Activated naive CD8-positive, alpha-beta T cell (primary cell): ENCODE measurements around the gene BCAS3.
"Not testable (repeated sequence)": the region's sequence is repeated elsewhere in the genome, so short reads cannot be mapped to it uniquely, and the experiment has no call there.

Source experiments
- H3K27ac Mint-ChIP-seq: one replicate; pipeline ENCODE4 v1.8.0; 2021; ENCODE audit warnings: mixed read lengths
- H3K27me3 Mint-ChIP-seq: one replicate; pipeline ENCODE4 v1.8.0; 2021; ENCODE audit warnings: mixed read lengths
- H3K36me3 Mint-ChIP-seq: one replicate; pipeline ENCODE4 v1.8.0; 2021; ENCODE audit warnings: mixed read lengths
- H3K4me1 Mint-ChIP-seq: one replicate; pipeline ENCODE4 v1.8.0; 2021; ENCODE audit warnings: low read depth, mixed read lengths
- H3K4me3 Mint-ChIP-seq: one replicate; pipeline ENCODE4 v1.8.0; 2021; ENCODE audit warnings: mild to moderate bottlenecking, mixed read lengths
- H3K9me3 Mint-ChIP-seq: one replicate; pipeline ENCODE4 v1.8.0; 2021; ENCODE audit warnings: low read depth, mixed read lengths

Gene BCAS3

DNA sequence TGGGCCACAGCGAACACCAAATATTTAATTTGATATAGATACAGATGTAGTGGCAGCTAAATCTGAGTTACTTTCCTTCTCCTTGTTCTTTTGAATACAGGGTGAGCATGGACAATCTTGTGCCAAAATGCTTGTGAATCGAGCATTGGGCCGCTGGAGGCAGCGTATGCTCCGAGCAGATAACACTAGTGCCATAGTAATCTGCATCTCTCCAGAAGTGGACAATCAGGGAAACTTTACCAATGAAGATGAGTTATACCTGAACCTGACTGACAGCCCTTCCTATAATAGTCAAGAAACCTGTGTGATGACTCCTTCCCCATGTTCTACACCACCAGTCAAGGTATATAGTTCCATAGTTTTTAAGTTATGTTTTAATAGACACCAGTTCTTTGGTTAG is 21.2 kb upstream of the BCAS3 start:
- Mint-ChIP-seq H3K9me3 (no peaks in the 10 kb centered on the region), H3K4me3 (no peak overlapping the region), H3K36me3 (no peaks in the 10 kb centered on the region), H3K27ac (no peak overlapping the region), H3K27me3 (no peaks in the 10 kb centered on the region), H3K4me1 (peaks cover 22% of the 10 kb centered on the region)

DNA sequence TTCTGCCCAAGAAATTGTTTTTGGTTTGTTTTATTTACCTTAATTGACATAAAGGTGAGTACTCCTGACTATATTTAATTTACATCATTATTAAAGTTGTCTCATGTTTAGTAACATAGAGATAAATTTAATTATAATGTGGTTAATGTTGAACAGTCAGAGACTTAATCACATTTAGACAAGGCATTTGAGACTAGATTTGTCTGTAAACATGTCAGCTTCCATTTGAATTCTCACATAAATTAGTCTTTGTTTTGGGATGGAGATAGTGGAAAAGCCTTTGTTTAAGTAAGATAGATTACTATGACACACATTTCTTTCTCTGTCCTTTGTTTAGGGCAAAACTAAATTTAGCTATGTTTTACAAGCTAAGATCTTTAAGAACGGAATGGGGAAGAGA is 18.5 kb upstream of the BCAS3 start:
- no peaks in the 10 kb centered on the region for H3K9me3 Mint-ChIP-seq
- H3K36me3 Mint-ChIP-seq, result no peaks in the 10 kb centered on the region
- H3K27me3 Mint-ChIP-seq, result no peaks in the 10 kb centered on the region
- peaks cover 3% of the 10 kb centered on the region for H3K4me1 Mint-ChIP-seq
- H3K4me3 Mint-ChIP-seq, result no peak overlapping the region
- no peak overlapping the region for H3K27ac Mint-ChIP-seq

DNA sequence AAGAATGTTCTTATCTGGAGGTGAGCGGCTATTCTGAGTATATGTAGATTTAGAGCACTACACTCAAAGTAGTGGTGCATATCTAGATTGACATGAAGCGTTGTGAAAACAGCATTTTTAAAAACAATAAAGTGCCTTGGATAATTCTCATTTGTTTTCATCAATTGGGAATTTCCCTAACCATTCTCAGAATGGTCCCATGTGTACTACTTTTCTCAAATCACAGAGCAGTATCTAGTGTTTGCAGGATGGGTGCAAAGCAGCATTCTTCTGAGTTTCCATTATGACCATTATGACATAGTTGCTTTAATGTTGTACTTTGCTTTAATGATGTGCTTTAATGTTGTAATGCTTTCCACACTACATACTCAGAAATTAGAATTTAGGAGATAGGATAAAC is 16.2 kb upstream of the BCAS3 start:
- peaks cover 5% of the 10 kb centered on the region for H3K36me3 Mint-ChIP-seq
- no peak overlapping the region for H3K27ac Mint-ChIP-seq
- H3K27me3 Mint-ChIP-seq, result no peaks in the 10 kb centered on the region
- no peak overlapping the region for H3K4me3 Mint-ChIP-seq
- no peaks in the 10 kb centered on the region for H3K9me3 Mint-ChIP-seq
- H3K4me1 Mint-ChIP-seq, result no peaks in the 10 kb centered on the region

DNA sequence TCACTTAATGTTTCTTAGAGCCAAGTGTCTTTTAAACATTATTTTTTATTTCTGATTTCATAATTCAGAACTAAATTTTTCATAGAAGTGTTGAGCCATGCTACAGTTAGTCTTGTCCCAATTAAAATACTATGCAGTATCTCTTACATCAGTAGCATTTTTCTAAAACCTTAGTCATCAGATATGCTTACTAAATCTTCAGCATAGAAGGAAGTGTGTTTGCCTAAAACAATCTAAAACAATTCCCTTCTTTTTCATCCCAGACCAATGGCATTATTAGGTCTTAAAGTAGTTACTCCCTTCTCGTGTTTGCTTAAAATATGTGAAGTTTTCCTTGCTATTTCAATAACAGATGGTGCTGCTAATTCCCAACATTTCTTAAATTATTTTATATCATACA is 13.6 kb upstream of the BCAS3 start:
- Mint-ChIP-seq H3K4me3 (no peak overlapping the region), H3K27ac (no peak overlapping the region), H3K36me3 (peaks cover 5% of the 10 kb centered on the region), H3K4me1 (no peaks in the 10 kb centered on the region), H3K27me3 (no peaks in the 10 kb centered on the region), H3K9me3 (no peaks in the 10 kb centered on the region)

DNA sequence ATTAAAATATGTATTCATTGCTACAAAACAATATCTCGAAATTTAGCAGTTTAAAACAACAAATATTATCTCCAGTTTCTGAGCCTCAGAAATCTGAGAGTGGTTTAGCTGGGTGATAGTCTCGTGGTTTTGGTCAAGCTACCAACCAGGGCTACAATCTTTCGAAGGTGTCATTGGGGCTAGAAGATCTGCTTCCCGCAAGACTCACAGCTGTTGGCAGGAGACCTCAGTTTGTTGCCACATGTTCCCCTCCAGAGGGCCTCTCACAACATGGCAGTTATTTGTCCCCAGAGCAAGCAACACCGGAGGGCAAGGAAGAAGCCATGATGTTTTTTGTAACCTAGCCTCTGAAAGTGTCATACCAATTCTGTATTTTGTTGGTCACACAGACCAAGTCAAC is 12.0 kb upstream of the BCAS3 start:
- H3K36me3 Mint-ChIP-seq, result peaks cover 5% of the 10 kb centered on the region

DNA sequence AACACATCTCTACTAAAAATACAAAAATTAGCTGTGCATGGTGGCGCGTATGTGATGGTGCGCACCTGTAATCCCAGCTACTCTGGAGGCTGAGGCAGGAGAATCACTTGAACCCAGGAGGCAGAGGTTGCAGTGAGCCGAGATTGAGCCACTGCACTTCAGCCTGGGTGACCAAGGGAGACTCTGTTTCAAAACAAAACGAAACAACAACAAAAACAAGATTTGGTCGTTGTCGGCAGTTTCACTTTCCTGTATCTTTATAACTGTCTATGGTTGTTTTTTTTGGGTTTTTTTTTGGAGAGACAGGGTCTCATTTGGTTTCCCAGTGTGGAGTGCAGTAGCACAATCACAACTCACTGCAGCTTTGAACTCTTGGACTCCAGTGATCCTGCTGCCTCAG is 8.9 kb upstream of the BCAS3 start:
- H3K36me3 Mint-ChIP-seq, H3K27me3 Mint-ChIP-seq, H3K4me3 Mint-ChIP-seq, H3K4me1 Mint-ChIP-seq, H3K27ac Mint-ChIP-seq, H3K9me3 Mint-ChIP-seq: not testable (repeated sequence)

More for the DNA sequence above, 12.0 kb upstream of the BCAS3 start:
- H3K4me3 Mint-ChIP-seq, result no peak overlapping the region
- H3K27ac Mint-ChIP-seq, result no peak overlapping the region
- H3K9me3 Mint-ChIP-seq, result no peaks in the 10 kb centered on the region
- no peaks in the 10 kb centered on the region for H3K4me1 Mint-ChIP-seq
- no peaks in the 10 kb centered on the region for H3K27me3 Mint-ChIP-seq

DNA sequence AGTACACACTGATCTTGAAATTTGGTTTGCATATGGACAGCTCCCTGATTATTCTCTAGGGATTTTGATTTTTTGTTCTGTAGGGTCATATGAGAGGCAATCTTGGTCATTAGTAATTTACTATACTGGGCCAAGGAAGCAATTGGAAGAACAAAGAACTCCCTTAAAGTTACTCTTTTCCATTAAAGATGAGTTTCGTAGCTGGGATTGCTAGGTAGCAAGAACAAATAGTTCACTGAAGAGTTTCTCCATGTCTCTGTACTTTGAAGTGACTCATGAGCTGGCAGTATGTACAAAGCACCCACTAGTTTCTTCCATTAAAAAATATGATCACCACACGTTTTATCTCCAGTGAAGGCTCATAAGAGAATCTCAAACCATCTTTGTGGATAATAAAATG is 6.2 kb upstream of the BCAS3 start:
- Mint-ChIP-seq H3K36me3 (no peaks in the 10 kb centered on the region), H3K4me3 (no peak overlapping the region), H3K4me1 (no peaks in the 10 kb centered on the region), H3K27me3 (no peaks in the 10 kb centered on the region), H3K27ac (no peak overlapping the region), H3K9me3 (no peaks in the 10 kb centered on the region)

DNA sequence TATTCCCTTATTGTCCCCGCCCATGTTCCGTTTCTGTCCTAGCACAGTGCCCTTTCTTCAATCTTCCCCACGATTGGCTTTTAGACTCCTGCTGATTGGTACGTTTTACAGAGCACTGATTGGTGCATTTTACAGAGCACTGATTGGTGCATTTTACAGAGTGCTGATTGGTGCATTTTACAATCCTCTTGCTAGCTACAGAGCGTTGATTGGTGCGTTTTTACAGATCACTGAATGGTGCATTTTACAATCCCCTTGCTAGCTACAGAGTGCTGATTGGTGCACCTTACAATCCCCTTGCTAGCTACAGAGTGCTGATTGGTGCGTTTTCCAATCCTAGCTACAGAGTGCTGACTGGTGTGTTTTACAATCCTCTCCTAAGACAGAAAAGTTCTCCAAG is 3.0 kb upstream of the BCAS3 start:
- not testable (repeated sequence) for H3K27ac Mint-ChIP-seq, H3K36me3 Mint-ChIP-seq, H3K27me3 Mint-ChIP-seq, H3K9me3 Mint-ChIP-seq, H3K4me3 Mint-ChIP-seq
- peaks cover 21% of the 10 kb centered on the region for H3K4me1 Mint-ChIP-seq

DNA sequence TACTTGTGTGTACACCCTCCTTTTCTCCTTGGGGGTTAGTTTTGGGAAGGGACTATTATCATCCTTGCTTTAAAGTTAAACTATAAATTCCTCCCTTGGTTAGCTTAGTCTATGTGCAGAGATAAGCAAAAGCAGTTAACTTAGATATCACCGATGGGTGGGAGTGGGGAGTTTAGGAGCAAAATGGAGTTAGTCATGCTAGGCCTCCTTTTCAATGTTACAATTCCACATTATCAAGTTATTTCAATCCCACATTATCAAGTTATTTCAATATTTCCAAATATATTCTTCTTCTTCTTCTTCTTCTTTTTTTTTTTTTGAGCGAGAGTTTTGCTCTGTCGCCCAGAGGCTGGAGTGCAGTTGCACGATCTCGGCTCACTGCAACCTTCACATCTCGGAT is 1.7 kb upstream of the BCAS3 start:
- peaks cover 21% of the 10 kb centered on the region for H3K4me1 Mint-ChIP-seq
- no peak overlapping the region for H3K27ac Mint-ChIP-seq
- H3K4me3 Mint-ChIP-seq, result peak overlapping the region; percentile 51
- no peaks in the 10 kb centered on the region for H3K27me3 Mint-ChIP-seq
- no peaks in the 10 kb centered on the region for H3K9me3 Mint-ChIP-seq
- H3K36me3 Mint-ChIP-seq, result peaks cover 7% of the 10 kb centered on the region

DNA sequence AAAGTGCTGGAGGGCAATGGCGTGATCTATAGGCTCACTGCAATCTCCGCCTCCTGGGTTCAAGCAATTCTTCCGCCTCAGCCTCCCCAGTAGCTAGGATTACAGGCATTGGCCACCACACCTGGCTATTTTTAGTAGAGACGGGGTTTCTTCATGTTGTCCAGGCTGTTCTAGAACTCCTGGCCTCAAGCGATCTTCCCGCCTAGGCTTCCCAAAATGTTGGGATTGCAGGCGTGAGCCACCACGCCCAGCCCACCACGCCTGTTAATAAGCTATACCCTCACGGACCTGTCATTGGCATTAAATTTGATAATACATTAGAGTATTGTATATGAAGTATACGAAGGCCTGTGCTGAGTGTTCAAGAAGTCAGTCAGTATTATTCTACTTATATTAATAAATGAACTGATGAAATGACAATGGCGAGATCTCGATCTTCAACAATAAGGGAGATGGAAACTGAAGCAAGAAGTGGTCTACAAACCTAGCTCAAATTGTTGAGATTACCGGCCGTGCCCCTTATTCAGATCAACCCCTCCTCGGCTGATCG is 818 bp upstream of the BCAS3 start:
- Mint-ChIP-seq H3K27me3 (no peaks in the 10 kb centered on the region), H3K4me1 (peaks cover 21% of the 10 kb centered on the region), H3K27ac (peak overlapping the region; percentile 88), H3K9me3 (no peaks in the 10 kb centered on the region), H3K36me3 (peaks cover 7% of the 10 kb centered on the region), H3K4me3 (peak overlapping the region; percentile 94)

DNA sequence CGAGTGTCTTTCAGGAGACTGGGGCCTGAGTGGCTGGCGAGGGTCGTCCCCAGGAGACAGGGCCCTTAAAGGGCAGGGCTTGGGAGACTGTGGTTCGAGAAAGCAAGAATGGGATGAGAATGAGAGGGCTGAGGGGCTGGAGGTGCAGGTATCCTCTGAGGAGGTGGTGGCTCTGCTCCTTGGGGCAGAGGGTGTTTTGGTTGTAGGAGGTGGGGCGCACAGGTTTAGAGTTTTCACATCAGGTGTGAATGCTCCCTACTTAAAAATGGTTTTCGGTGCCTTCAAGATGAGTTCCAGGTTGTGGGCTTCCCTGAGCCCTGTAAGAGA is 430 bp downstream of the BCAS3 start:
- Mint-ChIP-seq H3K4me1 (peaks cover 21% of the 10 kb centered on the region), H3K4me3 (peak overlapping the region; percentile 94), H3K36me3 (peaks cover 7% of the 10 kb centered on the region), H3K27me3 (no peaks in the 10 kb centered on the region), H3K9me3 (no peaks in the 10 kb centered on the region), H3K27ac (peak overlapping the region; percentile 88)

DNA sequence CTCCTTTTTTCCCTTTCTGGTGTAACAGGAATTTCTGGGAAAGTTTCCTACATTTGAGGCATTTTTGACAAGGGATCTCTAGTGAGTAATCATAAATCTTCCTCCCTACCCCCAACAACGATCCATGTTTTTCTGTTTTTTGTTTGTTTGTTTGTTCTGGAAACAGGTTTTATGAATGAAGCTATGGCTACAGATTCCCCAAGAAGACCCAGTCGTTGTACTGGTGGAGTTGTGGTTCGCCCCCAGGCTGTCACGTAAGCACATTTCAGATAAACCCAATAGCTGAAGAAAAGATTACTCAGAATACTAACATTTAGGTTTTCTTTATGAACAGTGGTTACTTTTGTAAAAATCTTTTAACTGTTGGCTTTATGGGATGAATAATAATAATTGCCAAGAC is 1.6 kb downstream of the BCAS3 start:
- H3K4me3 Mint-ChIP-seq, result peak overlapping the region; percentile 44
- no peaks in the 10 kb centered on the region for H3K27me3 Mint-ChIP-seq
- H3K36me3 Mint-ChIP-seq, result peaks cover 7% of the 10 kb centered on the region
- peaks cover 21% of the 10 kb centered on the region for H3K4me1 Mint-ChIP-seq
- H3K27ac Mint-ChIP-seq, result no peak overlapping the region
- H3K9me3 Mint-ChIP-seq, result no peaks in the 10 kb centered on the region

DNA sequence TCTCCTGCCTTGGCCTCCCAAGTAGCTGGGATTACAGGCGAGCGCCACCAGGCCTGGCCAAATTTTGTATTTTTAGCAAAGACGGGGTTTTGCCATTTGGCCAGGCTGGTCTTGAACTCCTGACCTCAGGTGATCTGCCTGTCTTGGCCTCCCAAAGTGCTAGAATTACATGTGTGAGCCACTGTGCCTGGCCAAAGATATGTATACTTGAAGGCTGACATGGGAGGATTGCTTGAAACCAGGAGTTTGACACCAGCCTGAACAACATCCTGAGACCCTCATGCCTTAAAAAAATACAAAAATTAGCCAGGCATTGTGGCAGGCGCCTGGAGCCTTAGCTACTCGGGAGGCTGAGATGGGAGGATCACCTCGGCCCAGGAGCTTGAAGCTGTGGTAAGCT is 3.1 kb downstream of the BCAS3 start:
- no peak overlapping the region for H3K4me3 Mint-ChIP-seq
- no peaks in the 10 kb centered on the region for H3K9me3 Mint-ChIP-seq
- H3K27ac Mint-ChIP-seq, result no peak overlapping the region
- H3K36me3 Mint-ChIP-seq, result peaks cover 14% of the 10 kb centered on the region
- no peaks in the 10 kb centered on the region for H3K27me3 Mint-ChIP-seq
- H3K4me1 Mint-ChIP-seq, result peaks cover 21% of the 10 kb centered on the region

DNA sequence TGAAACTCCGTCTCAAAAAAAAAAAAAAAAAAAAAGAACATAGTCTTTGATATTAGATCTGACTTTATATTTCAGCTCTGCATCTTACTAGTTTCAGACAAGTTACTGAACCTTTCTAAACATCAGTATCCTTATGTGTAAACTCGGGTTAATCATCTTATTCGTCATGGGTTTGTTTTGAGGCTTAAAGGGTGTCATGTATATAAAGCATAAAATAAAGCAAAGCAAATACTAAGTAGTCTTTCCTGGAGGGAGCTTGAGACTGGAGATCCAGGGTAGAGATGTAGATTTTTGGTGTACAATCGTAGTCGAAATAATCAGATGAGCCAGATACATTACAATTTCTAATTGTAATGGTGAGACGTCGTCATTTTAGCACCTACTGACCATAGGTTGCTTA is 7.8 kb downstream of the BCAS3 start:
- peaks cover 8% of the 10 kb centered on the region for H3K36me3 Mint-ChIP-seq

DNA sequence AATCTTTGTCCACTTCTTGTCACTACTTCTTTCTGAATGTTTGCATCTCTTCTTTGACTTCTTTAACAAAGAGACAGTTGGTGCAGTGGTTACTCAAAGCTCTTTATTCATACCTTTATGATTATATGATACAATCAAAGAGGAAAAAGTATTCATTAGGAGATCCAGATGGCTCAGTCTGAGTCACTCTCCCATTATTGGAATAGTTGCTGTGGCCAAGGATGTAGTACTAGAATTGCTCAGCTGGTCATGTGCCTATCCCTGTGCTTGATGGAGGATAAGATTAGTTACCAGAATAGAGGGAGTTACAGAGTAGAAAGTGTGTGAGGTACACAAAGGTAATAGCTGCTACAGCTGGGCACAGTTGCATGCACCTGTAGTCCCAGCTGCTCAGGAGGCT is 18.3 kb downstream of the BCAS3 start:
- Mint-ChIP-seq H3K4me1 (no peaks in the 10 kb centered on the region), H3K4me3 (no peak overlapping the region), H3K36me3 (peaks cover 11% of the 10 kb centered on the region), H3K9me3 (no peaks in the 10 kb centered on the region), H3K27me3 (no peaks in the 10 kb centered on the region), H3K27ac (no peak overlapping the region)

More for the DNA sequence above, 7.8 kb downstream of the BCAS3 start:
- Mint-ChIP-seq H3K4me3 (no peak overlapping the region), H3K9me3 (no peaks in the 10 kb centered on the region), H3K27me3 (no peaks in the 10 kb centered on the region), H3K27ac (no peak overlapping the region), H3K4me1 (no peaks in the 10 kb centered on the region)

DNA sequence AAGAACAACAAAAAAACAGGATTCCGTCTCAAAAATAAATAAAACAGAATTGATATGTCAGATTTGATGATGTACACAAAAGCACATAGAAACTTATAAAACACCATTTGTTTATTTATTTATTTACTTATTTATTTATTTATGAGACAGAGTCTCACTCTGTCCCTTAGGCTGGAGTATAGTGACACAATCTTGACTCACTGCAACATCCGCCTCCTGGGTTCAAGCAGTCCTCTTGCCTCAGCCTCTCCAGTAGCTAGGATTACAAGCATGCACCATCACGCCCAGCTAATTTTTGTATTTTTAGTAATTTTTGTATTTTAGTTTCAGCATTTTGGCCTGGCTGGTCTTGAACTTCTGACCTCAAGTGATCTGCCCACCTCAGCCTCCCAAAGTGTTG is 21.4 kb downstream of the BCAS3 start:
- no peaks in the 10 kb centered on the region for H3K9me3 Mint-ChIP-seq
- no peak overlapping the region for H3K27ac Mint-ChIP-seq
- H3K4me1 Mint-ChIP-seq, result no peaks in the 10 kb centered on the region
- peaks cover 11% of the 10 kb centered on the region for H3K36me3 Mint-ChIP-seq
- no peak overlapping the region for H3K4me3 Mint-ChIP-seq
- H3K27me3 Mint-ChIP-seq, result no peaks in the 10 kb centered on the region

DNA sequence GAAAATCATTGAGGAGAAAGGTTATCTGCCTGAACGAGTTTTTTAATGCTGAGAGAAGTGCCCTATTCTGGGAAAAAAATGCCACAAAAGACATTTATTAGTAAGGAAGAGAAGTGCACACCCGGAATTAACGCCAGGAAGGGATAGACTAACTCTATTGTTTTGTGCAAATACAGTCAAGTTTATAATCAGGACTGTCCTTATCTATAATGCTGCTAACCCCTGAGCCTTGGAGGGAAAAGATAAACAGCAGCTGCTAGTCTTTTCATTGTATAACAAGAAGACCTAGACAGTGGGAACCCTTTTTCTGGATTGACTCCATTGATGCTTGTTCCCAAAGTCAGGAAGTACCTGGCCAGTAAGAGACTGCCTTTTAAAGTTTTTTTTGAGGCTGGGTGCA is 26.5 kb downstream of the BCAS3 start:
- Mint-ChIP-seq H3K36me3 (peaks cover 7% of the 10 kb centered on the region), H3K27ac (no peak overlapping the region), H3K4me3 (no peak overlapping the region), H3K4me1 (no peaks in the 10 kb centered on the region), H3K9me3 (no peaks in the 10 kb centered on the region), H3K27me3 (no peaks in the 10 kb centered on the region)
